ENCODE results near the gene NIPAL4.
A peak's percentile ranks its signal among the peaks of the same experiment; 100 is the strongest.
"Not testable (repeated sequence)": the region's sequence is repeated elsewhere in the genome, so short reads cannot be mapped to it uniquely, and the experiment has no call there.

Gene NIPAL4

GRCh38 chr5:157459715-157460599 is at the start of gene NIPAL4:
TSS of gene NIPAL4 (plus strand) at chr5:157460213. CDS start at chr5:157460321, 108 bp downstream.
- DNase-seq (ENCODE audit: low spot score): peak; percentile 40

GRCh38 chr5:157415838-157416237 is 44.2 kb upstream of the NIPAL4 start:
- DNase-seq (ENCODE audit: low spot score): no peak

GRCh38 chr5:157419521-157419920 is 40.5 kb upstream of the NIPAL4 start:
- not testable (repeated sequence) for DNase-seq (ENCODE audit: low spot score)

- DNase-seq (ENCODE audit: low spot score): not testable (repeated sequence)
Observed at GRCh38 chr5:157429920-157430319, 30.1 kb upstream of the NIPAL4 start.

GRCh38 chr5:157431544-157432200 is 28.3 kb upstream of the NIPAL4 start:
- peak; percentile 53 for DNase-seq (ENCODE audit: low spot score)

- DNase-seq (ENCODE audit: low spot score): no peak
Observed at GRCh38 chr5:157434096-157434495, 25.9 kb upstream of the NIPAL4 start.

GRCh38 chr5:157443041-157443549 is 16.9 kb upstream of the NIPAL4 start:
- DNase-seq (ENCODE audit: low spot score): no peak

- DNase-seq (ENCODE audit: low spot score): no peak
Observed at GRCh38 chr5:157444224-157444623, 15.8 kb upstream of the NIPAL4 start.

GRCh38 chr5:157445745-157446411 is 14.1 kb upstream of the NIPAL4 start:
- DNase-seq (ENCODE audit: low spot score): no peak

- no peak for DNase-seq (ENCODE audit: low spot score)
Observed at GRCh38 chr5:157446412-157446935, 13.5 kb upstream of the NIPAL4 start.

- no peak for DNase-seq (ENCODE audit: low spot score)
Observed at GRCh38 chr5:157447201-157447637, 12.8 kb upstream of the NIPAL4 start.

GRCh38 chr5:157449011-157449723 is 10.8 kb upstream of the NIPAL4 start:
- DNase-seq (ENCODE audit: low spot score): no peak

- no peak for DNase-seq (ENCODE audit: low spot score)
Observed at GRCh38 chr5:157450024-157450423, 10.0 kb upstream of the NIPAL4 start.

- DNase-seq (ENCODE audit: low spot score): no peak
Observed at GRCh38 chr5:157451806-157452205, 8.2 kb upstream of the NIPAL4 start.

- no peak for DNase-seq (ENCODE audit: low spot score)
Observed at GRCh38 chr5:157454273-157454672, 5.7 kb upstream of the NIPAL4 start.

- DNase-seq (ENCODE audit: low spot score): no peak
Observed at GRCh38 chr5:157455057-157455456, 5.0 kb upstream of the NIPAL4 start.

GRCh38 chr5:157456301-157456700 is 3.7 kb upstream of the NIPAL4 start:
- DNase-seq (ENCODE audit: low spot score): no peak

- no peak for DNase-seq (ENCODE audit: low spot score)
Observed at GRCh38 chr5:157457391-157457790, 2.6 kb upstream of the NIPAL4 start.

GRCh38 chr5:157458835-157459234 is 1.2 kb upstream of the NIPAL4 start:
- no peak for DNase-seq (ENCODE audit: low spot score)

- no peak for DNase-seq (ENCODE audit: low spot score)
Observed at GRCh38 chr5:157460921-157461792, 1.1 kb downstream of the NIPAL4 start.

- no peak for DNase-seq (ENCODE audit: low spot score)
Observed at GRCh38 chr5:157463081-157463480, 3.1 kb downstream of the NIPAL4 start.

Data from D341Med (cell line).